HG03342 (cell line): ENCODE data around the gene SPANXN1.
"Not testable (repeated sequence)": the region's sequence is repeated elsewhere in the genome, so short reads cannot be mapped to it uniquely, and the experiment has no call there.

Experiments
- ATAC-seq: cut with Tn5 transposase; IDR thresholded peaks from one replicate; pipeline ENCODE4 v1.9.1; 2021; ENCODE audit warnings: mild to moderate bottlenecking, moderate library complexity; ENCODE audit not compliant: unreplicated experiment

Gene SPANXN1, protein sequence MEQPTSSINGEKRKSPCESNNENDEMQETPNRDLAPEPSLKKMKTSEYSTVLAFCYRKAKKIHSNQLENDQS

DNA sequence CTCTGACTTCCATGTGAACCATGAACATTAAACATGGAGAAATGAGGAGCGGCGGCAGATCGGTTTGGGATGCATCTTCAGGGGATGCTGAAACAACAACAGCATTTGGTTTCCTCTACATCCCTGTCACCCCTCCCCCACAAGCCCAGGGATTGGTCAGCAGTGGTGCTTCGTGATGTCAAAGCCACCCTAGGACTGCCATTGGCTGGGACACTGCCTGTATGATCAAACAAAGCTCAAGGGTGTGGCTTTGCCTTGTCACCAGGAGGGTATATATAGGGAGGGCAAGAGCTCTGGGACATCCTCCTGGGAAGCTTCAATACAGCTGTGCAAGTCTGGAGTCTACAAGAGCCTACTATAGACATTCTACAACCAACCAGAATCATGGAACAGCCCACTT is at the start of gene SPANXN1:
TSS of gene SPANXN1 (plus strand) at position 301 of the 400 bp plus-strand sequence. CDS start at position 385, 84 bp downstream.
- ATAC-seq: not testable (repeated sequence)

DNA sequence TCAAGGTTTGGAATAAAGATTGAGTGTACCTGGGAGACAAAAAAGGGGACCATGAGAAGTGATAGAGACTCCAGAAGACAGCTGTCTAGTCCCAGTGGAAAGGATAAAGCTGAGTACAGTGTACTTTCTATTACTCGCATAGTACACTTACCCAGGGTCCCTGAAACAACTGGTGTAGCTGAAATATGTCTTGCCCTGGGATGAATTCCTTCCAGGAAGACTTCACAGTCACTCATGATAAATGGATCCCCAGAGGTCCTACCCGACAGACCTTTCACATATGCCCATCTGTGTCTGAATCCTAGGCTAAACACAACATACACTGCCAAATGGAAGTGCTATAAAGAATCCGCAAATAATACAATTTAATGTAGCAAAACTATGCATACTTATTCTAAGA is 48.2 kb upstream of the SPANXN1 start:
- ATAC-seq: no peak

DNA sequence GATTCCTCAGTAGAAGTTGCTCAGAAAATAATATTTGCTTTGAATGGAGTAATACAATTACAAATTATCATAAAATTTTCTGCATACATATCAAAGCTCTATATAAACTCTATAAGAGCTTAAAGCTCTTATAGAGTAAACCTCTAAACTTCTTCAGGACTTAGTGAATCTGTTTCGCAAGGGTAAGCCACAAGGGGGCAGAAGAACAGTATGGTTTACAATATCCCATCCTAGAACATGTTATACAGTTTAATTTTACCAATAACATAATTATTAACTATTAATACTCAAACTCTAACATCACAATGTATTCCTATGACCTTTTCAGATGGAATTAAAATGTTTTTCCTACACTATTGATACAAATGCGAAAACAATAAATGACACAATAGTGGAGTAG is 33.8 kb upstream of the SPANXN1 start:
- ATAC-seq: peak; percentile 70

DNA sequence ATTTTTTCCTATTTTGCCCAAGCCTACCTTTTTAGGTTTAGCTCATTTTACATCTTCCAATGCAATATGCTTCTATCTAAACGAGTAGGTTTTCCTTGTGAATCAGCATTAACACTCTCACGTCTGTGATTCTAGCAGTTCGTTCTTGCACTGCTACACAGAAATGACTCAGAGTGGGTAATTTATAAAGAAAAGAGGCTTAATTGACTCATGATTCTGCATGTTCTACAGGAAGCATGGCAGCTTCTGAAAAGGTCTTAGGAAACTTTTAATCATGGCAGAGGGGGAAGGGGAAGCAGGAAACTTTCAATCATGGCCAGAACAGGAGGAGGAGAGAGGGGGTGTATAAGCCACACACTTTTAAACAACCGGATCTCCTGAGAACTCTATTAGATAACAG is 44.9 kb downstream of the SPANXN1 start:
- ATAC-seq: no peak
